H9 (cell line): Measurements from ENCODE around the gene PRKCD. TPM values are rescaled to one million over a fixed set of nuclear protein-coding genes. Genes with fewer than 3 reads are reported as not detected.

Source experiments
- DNase-seq: peaks from one replicate; pipeline ENCODE4 v3.0.0-alpha.2; 2017
- H2AFZ ChIP-seq: one replicate; pipeline ENCODE4 v1.6.1; 2013; ENCODE audit warnings: mild to moderate bottlenecking, low read length, control low read depth, moderate library complexity
- H2AK5ac ChIP-seq: 2 replicates; pipeline ENCODE4 v1.6.1; 2013; ENCODE audit warnings: low read length, control low read depth, mixed read lengths; ENCODE audit not compliant: insufficient read length
- H2BK120ac ChIP-seq: one replicate; pipeline ENCODE4 v1.6.1; 2013; ENCODE audit warnings: low read depth, mild to moderate bottlenecking, low read length, control low read depth, inconsistent platforms; ENCODE audit not compliant: poor library complexity, severe bottlenecking
- H2BK12ac ChIP-seq: 2 replicates; pipeline ENCODE4 v1.6.1; 2013; ENCODE audit warnings: low read length, control low read depth, mixed read lengths, low read depth; ENCODE audit not compliant: insufficient read length
- H2BK15ac ChIP-seq: 2 replicates; pipeline ENCODE4 v1.6.1; 2013; ENCODE audit warnings: low read depth, low read length, control low read depth
- H2BK20ac ChIP-seq: one replicate; pipeline ENCODE4 v1.6.1; 2013; ENCODE audit warnings: low read depth, mild to moderate bottlenecking, low read length, control low read depth, inconsistent platforms; ENCODE audit not compliant: poor library complexity, severe bottlenecking
- H2BK5ac ChIP-seq: 2 replicates; pipeline ENCODE4 v1.6.1; 2013; ENCODE audit warnings: low read length, control low read depth, mixed read lengths; ENCODE audit not compliant: insufficient read length
- H3K14ac ChIP-seq: 2 replicates; pipeline ENCODE4 v1.6.1; 2013; ENCODE audit warnings: low read length, control low read depth; ENCODE audit not compliant: insufficient read depth
- H3K18ac ChIP-seq: 2 replicates; pipeline ENCODE4 v1.6.1; 2013; ENCODE audit warnings: low read depth, mild to moderate bottlenecking, mixed read lengths, low read length, control low read depth; ENCODE audit not compliant: insufficient read length
- H3K23ac ChIP-seq: 2 replicates; pipeline ENCODE4 v1.6.1; 2013; ENCODE audit warnings: low read length, control low read depth, mixed read lengths, low read depth; ENCODE audit not compliant: insufficient read length
- H3K23me2 ChIP-seq: 2 replicates; pipeline ENCODE4 v1.6.1; 2013; ENCODE audit warnings: low read depth, mild to moderate bottlenecking, mixed read lengths, low read length, control low read depth; ENCODE audit not compliant: insufficient read length, poor library complexity, severe bottlenecking
- H3K27ac ChIP-seq: 2 replicates; pipeline ENCODE4 v1.5.1; 2013; ENCODE audit warnings: low read length, control low read depth, mixed read lengths, low read depth; ENCODE audit not compliant: insufficient read length
- H3K27me3 ChIP-seq: 2 replicates; pipeline ENCODE4 v1.6.1; 2013; ENCODE audit warnings: low read length, control low read depth, inconsistent platforms; ENCODE audit not compliant: insufficient read depth
- H3K4ac ChIP-seq: 2 replicates; pipeline ENCODE4 v1.6.1; 2013; ENCODE audit warnings: low read depth, mild to moderate bottlenecking, control low read depth, inconsistent platforms, low read length, moderate library complexity
- H3K4me1 ChIP-seq: 2 replicates; pipeline ENCODE4 v1.6.1; 2013; ENCODE audit warnings: low read length, control low read depth, inconsistent platforms; ENCODE audit not compliant: insufficient read depth
- H3K4me2 ChIP-seq: 2 replicates; pipeline ENCODE4 v1.6.1; 2013; ENCODE audit warnings: low read length, control low read depth, mixed read lengths; ENCODE audit not compliant: insufficient read length, insufficient read depth
- H3K56ac ChIP-seq: 2 replicates; pipeline ENCODE4 v1.6.1; 2013; ENCODE audit warnings: low read depth, mild to moderate bottlenecking, mixed read lengths, low read length, control low read depth; ENCODE audit not compliant: insufficient read length
- H3K79me1 ChIP-seq: 2 replicates; pipeline ENCODE4 v1.6.1; 2013; ENCODE audit warnings: low read depth, mild to moderate bottlenecking, moderate library complexity, low read length, control low read depth, inconsistent platforms; ENCODE audit not compliant: insufficient read depth, poor library complexity, severe bottlenecking
- H3K79me2 ChIP-seq: 2 replicates; pipeline ENCODE4 v1.6.1; 2013; ENCODE audit warnings: low read length, control low read depth, inconsistent platforms; ENCODE audit not compliant: insufficient read depth
- H3K9ac ChIP-seq: 2 replicates; pipeline ENCODE4 v1.6.1; 2013; ENCODE audit warnings: low read length, control low read depth, mixed read lengths; ENCODE audit not compliant: insufficient read length; ENCODE audit errors: extremely low read depth
- H3K9me3 ChIP-seq: one replicate; pipeline ENCODE4 v1.6.1; 2013; ENCODE audit warnings: low read depth, low read length, inconsistent platforms; ENCODE audit not compliant: control insufficient read depth
- H3T11ph ChIP-seq: one replicate; pipeline ENCODE4 v1.6.1; 2013; ENCODE audit warnings: mild to moderate bottlenecking, low read length, control low read depth, inconsistent platforms
- H4K20me1 ChIP-seq: one replicate; pipeline ENCODE4 v1.6.1; 2013; ENCODE audit not compliant: control insufficient read depth, insufficient read length, insufficient read depth
- H4K5ac ChIP-seq: 2 replicates; pipeline ENCODE4 v1.6.1; 2013; ENCODE audit warnings: low read depth, mild to moderate bottlenecking, mixed read lengths, low read length, control low read depth; ENCODE audit not compliant: insufficient read length
- H4K8ac ChIP-seq: replicated peaks from 2 replicates; pipeline ENCODE4 v1.6.1; 2013; ENCODE audit warnings: low read length, control low read depth, mixed read lengths, low read depth; ENCODE audit not compliant: insufficient read length
- H4K91ac ChIP-seq: 2 replicates; pipeline ENCODE4 v1.6.1; 2013; ENCODE audit warnings: low read depth, mild to moderate bottlenecking, moderate library complexity, mixed read lengths, low read length, control low read depth; ENCODE audit not compliant: insufficient read length
- H3K27ac Mint-ChIP-seq, 3 experiments: 2 replicates in 2 of 3; 3 replicates in 1 of 3; pipeline ENCODE4 v1.8.0; 2020 to 2021; ENCODE audit warnings: mixed read lengths in 3 of 3, mild to moderate bottlenecking in 1 of 3, moderate library complexity in 1 of 3
- H3K27me3 Mint-ChIP-seq: 2 replicates; pipeline ENCODE4 v1.8.0; 2021; ENCODE audit warnings: low read depth, mild to moderate bottlenecking, moderate library complexity, mixed read lengths
- H3K36me3 Mint-ChIP-seq, 3 experiments: 2 replicates in 2 of 3; 3 replicates in 1 of 3; pipeline ENCODE4 v1.8.0; 2020 to 2021; ENCODE audit warnings: low read depth in 3 of 3, mixed read lengths in 3 of 3; ENCODE audit not compliant: insufficient read depth in 1 of 3
- H3K4me1 Mint-ChIP-seq, 2 experiments: 2 replicates each; pipeline ENCODE4 v1.8.0; 2020; ENCODE audit warnings: mixed read lengths in 2 of 2
- H3K4me3 Mint-ChIP-seq, 2 experiments: 2 replicates in 1 of 2; 3 replicates in 1 of 2; pipeline ENCODE4 v1.8.0; 2020 to 2021; ENCODE audit warnings: mild to moderate bottlenecking in 2 of 2, mixed read lengths in 2 of 2, moderate library complexity in 1 of 2
- H3K9me3 Mint-ChIP-seq, 2 experiments: 2 replicates in 1 of 2; 3 replicates in 1 of 2; pipeline ENCODE4 v1.8.0; 2020; ENCODE audit warnings: mild to moderate bottlenecking in 2 of 2, mixed read lengths in 2 of 2, moderate library complexity in 1 of 2
- CTCF ChIP-seq: fragments of 200-600 bp; sonication (generic); conservative IDR thresholded peaks from 3 replicates; pipeline ENCODE4 v1.8.0; 2021; ENCODE audit warnings: antibody characterized with exemption, mild to moderate bottlenecking
- WGBS: extraction: QIAGEN DNeasy Blood & Tissue Kit; methylation state at CpG from one replicate; pipeline ENCODE4 v1.1.7; 2013; ENCODE audit warnings: missing lambda C conversion rate, low lambda C conversion rate, mixed read lengths; ENCODE audit not compliant: insufficient read length; ENCODE audit errors: extremely low coverage; 5-methylcytosine and 5-hydroxymethylcytosine counted together
- total RNA-seq: library from RNA; stranded (reverse); gene quantifications from 2 replicates; pipeline ENCODE4 v1.2.1, GENCODE V29; 2021

Gene PRKCD
- total RNA-seq, 1 experiment from 2014 or later = 23.7 TPM

- Histone ChIP-seq H3K14ac (no peak overlapping the region), H4K91ac (no peak overlapping the region), H2AFZ (no peak overlapping the region), H3K79me1 (no peaks in the 10 kb centered on the region), H3K27me3 (no peaks in the 10 kb centered on the region), H2BK5ac (no peak overlapping the region), H3K23me2 (no peaks in the 10 kb centered on the region), H3K79me2 (no peaks in the 10 kb centered on the region), H3K9me3 (no peaks in the 10 kb centered on the region), H3T11ph (no peak overlapping the region), H3K4ac (no peak overlapping the region), H3K4me1 (no peaks in the 10 kb centered on the region), H4K8ac (no peak overlapping the region), H3K18ac (no peak overlapping the region), H2BK120ac (no peak overlapping the region), H3K56ac (no peak overlapping the region), H3K23ac (no peak overlapping the region), H2BK15ac (no peak overlapping the region), H3K4me2 (no peak overlapping the region), H2BK20ac (no peak overlapping the region), H3K27ac (no peak overlapping the region), H3K9ac (no peak overlapping the region), H2BK12ac (no peak overlapping the region), H4K5ac (no peak overlapping the region), H2AK5ac (no peak overlapping the region), H4K20me1 (no peaks in the 10 kb centered on the region)
- Mint-ChIP-seq H3K27ac (no peak overlapping the region), H3K36me3 (no peaks in the 10 kb centered on the region), H3K9me3 (no peaks in the 10 kb centered on the region), H3K4me1 (peaks cover 3% of the 10 kb centered on the region in 2 experiments; a peak in 3 of 4 replicates), H3K27me3 (peaks cover 2% of the 10 kb centered on the region; the same call in 1 of the 2 replicates), H3K4me3 (no peak overlapping the region)
- no peak for TF ChIP-seq CTCF
- WGBS = no CpG with 5 or more reads among the region's 2 CpGs
- no peak for DNase-seq
Measured at GRCh38 chr3:53137221-53137620, 23.8 kb upstream of the PRKCD start.
